Natural killer cell (primary cell): ENCODE data around the gene ISY1. TPM values are rescaled to one million over a fixed set of nuclear protein-coding genes. Genes with fewer than 3 reads are reported as not detected.
A peak's percentile ranks its signal among the peaks of the same experiment; 100 is the strongest.
"Not testable (repeated sequence)": the region's sequence is repeated elsewhere in the genome, so short reads cannot be mapped to it uniquely, and the experiment has no call there.

Experiments used
- ATAC-seq, 3 donors: fragments of 150-1000 bp in 2 of 3; fragments of 200-7000 bp in 1 of 3; cut with Tn5 transposase; 1 replicate in 1 of 3; 2 replicates in 2 of 3; pipeline ENCODE4 v1.10.0; 2021; ENCODE audit warnings: mild to moderate bottlenecking in 2 of 3, moderate library complexity in 2 of 3
- DNase-seq, 2 donors: peaks; one replicate each; pipeline versions ENCODE4 v3.0.0 to v3.0.0-alpha.2; 2013 to 2021; ENCODE audit warnings: mixed read lengths in 1 of 2
- H3K27ac ChIP-seq: one replicate; pipeline ENCODE4 v1.5.1; 2013; ENCODE audit warnings: mild to moderate bottlenecking, low read length
- H3K27me3 ChIP-seq: one replicate; pipeline ENCODE4 v1.6.1; 2013; ENCODE audit warnings: low read length; ENCODE audit not compliant: control insufficient read depth, insufficient read depth
- H3K36me3 ChIP-seq: one replicate; pipeline ENCODE4 v1.6.1; 2013; ENCODE audit warnings: low read length; ENCODE audit not compliant: control insufficient read depth, insufficient read depth
- H3K4me1 ChIP-seq: one replicate; pipeline ENCODE4 v1.6.1; 2013; ENCODE audit warnings: low read length; ENCODE audit not compliant: control insufficient read depth, insufficient read depth
- H3K4me3 ChIP-seq: one replicate; pipeline ENCODE4 v1.5.1; 2013; ENCODE audit warnings: low read length
- H3K9me3 ChIP-seq: one replicate; pipeline ENCODE4 v1.6.1; 2013; ENCODE audit warnings: low read length; ENCODE audit not compliant: control insufficient read depth, insufficient read depth
- H3K27ac Mint-ChIP-seq, 2 donors: one replicate each; pipeline ENCODE4 v1.8.0; 2022; ENCODE audit warnings: mild to moderate bottlenecking in 2 of 2, mixed read lengths in 2 of 2, moderate library complexity in 1 of 2
- H3K27me3 Mint-ChIP-seq, 2 donors: one replicate each; pipeline ENCODE4 v1.8.0; 2022; ENCODE audit warnings: low read depth in 2 of 2, mixed read lengths in 2 of 2
- H3K36me3 Mint-ChIP-seq: one replicate; pipeline ENCODE4 v1.8.0; 2022; ENCODE audit warnings: mixed read lengths
- H3K4me1 Mint-ChIP-seq, 2 donors: one replicate each; pipeline ENCODE4 v1.8.0; 2022; ENCODE audit warnings: mixed read lengths in 2 of 2
- H3K4me3 Mint-ChIP-seq: one replicate; pipeline ENCODE4 v1.8.0; 2022; ENCODE audit warnings: mild to moderate bottlenecking, moderate library complexity, mixed read lengths
- H3K9me3 Mint-ChIP-seq, 2 donors: one replicate each; pipeline ENCODE4 v1.8.0; 2022; ENCODE audit warnings: mixed read lengths in 2 of 2
- WGBS: methylation state at CpG from one replicate; pipeline ENCODE4 v1.1.7; 2013; ENCODE audit warnings: missing lambda C conversion rate; ENCODE audit not compliant: insufficient coverage; 5-methylcytosine and 5-hydroxymethylcytosine counted together
- intact Hi-C: fragments of 100-400 bp; cut with micrococcal nuclease; formaldehyde crosslinking; loops from one replicate; pipeline ENCODE4 v1.14.2; 2022
- total RNA-seq, 4 donors: library from RNA; stranded (reverse); fragments of 120-200 nt in 1 of 4; gene quantifications; one replicate each; pipeline versions ENCODE4 v1.2.3 to v1.2.4, GENCODE V29; 2013 to 2022
- TF ChIP-seq, protein P1 (sequence below): fragments of 200-600 bp; IDR thresholded peaks from one replicate; pipeline ENCODE4 v1.8.0; 2022; ENCODE audit warnings: antibody characterized with exemption

The ISY1 gene
- total RNA-seq, 3 donors from 2014 or later (not counting 1 experiment from before 2014, with no cell fraction given), result 51.9 to 58.2 (median 56.1) TPM

GRCh38 chr3:129195731-129196256 lies 34.9 kb upstream of the ISY1 start:
- H3K4me3 ChIP-seq, result no peak overlapping the region
- H3K27me3 ChIP-seq, result no peaks in the 10 kb centered on the region
- TF ChIP-seq, protein P1, sequence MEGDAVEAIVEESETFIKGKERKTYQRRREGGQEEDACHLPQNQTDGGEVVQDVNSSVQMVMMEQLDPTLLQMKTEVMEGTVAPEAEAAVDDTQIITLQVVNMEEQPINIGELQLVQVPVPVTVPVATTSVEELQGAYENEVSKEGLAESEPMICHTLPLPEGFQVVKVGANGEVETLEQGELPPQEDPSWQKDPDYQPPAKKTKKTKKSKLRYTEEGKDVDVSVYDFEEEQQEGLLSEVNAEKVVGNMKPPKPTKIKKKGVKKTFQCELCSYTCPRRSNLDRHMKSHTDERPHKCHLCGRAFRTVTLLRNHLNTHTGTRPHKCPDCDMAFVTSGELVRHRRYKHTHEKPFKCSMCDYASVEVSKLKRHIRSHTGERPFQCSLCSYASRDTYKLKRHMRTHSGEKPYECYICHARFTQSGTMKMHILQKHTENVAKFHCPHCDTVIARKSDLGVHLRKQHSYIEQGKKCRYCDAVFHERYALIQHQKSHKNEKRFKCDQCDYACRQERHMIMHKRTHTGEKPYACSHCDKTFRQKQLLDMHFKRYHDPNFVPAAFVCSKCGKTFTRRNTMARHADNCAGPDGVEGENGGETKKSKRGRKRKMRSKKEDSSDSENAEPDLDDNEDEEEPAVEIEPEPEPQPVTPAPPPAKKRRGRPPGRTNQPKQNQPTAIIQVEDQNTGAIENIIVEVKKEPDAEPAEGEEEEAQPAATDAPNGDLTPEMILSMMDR, result no peak
- H3K9me3 ChIP-seq, result no peaks in the 10 kb centered on the region
- Mint-ChIP-seq H3K9me3 (no peaks in the 10 kb centered on the region), H3K4me1 (no peaks in the 10 kb centered on the region), H3K27ac (no peak overlapping the region), H3K27me3 (no peaks in the 10 kb centered on the region), H3K4me3 (no peak overlapping the region), H3K36me3 (no peaks in the 10 kb centered on the region)
- 37% methylated on average over 6 of the region's 6 CpGs for WGBS
- intact Hi-C loops, result no loop called here
- ATAC-seq (peak in 1 of 3 donors; percentile 14), DNase-seq (no peak)
- no peaks in the 10 kb centered on the region for H3K36me3 ChIP-seq
- no peaks in the 10 kb centered on the region for H3K4me1 ChIP-seq
- no peak overlapping the region for H3K27ac ChIP-seq

- DNase-seq, H3K27ac Mint-ChIP-seq, H3K27me3 ChIP-seq, ATAC-seq, H3K4me1 Mint-ChIP-seq, H3K36me3 ChIP-seq, H3K9me3 Mint-ChIP-seq, H3K4me3 ChIP-seq, H3K4me1 ChIP-seq, H3K9me3 ChIP-seq, H3K4me3 Mint-ChIP-seq, H3K27ac ChIP-seq, H3K27me3 Mint-ChIP-seq, intact Hi-C loops, H3K36me3 Mint-ChIP-seq: not testable (repeated sequence)
- 87% methylated on average over 7 of the region's 8 CpGs for WGBS
Measured at GRCh38 chr3:129189793-129190192, 28.9 kb upstream of the ISY1 start.

- TF ChIP-seq, protein P1, result no peak
- Mint-ChIP-seq H3K36me3 (no peaks in the 10 kb centered on the region), H3K4me1 (peaks cover 7 to 16% of the 10 kb centered on the region in 2 donors), H3K27ac (no peak overlapping the region), H3K27me3 (no peaks in the 10 kb centered on the region), H3K9me3 (no peaks in the 10 kb centered on the region), H3K4me3 (no peak overlapping the region)
- intact Hi-C loops, result no loop called here
- no peak for DNase-seq
- peaks cover 17% of the 10 kb centered on the region for H3K4me1 ChIP-seq
- H3K27ac ChIP-seq, result no peak overlapping the region
- no peaks in the 10 kb centered on the region for H3K36me3 ChIP-seq
- H3K27me3 ChIP-seq, result no peaks in the 10 kb centered on the region
- no peak for ATAC-seq
- 87% methylated on average over 1 of the region's 1 CpG for WGBS
- no peak overlapping the region for H3K4me3 ChIP-seq
- no peaks in the 10 kb centered on the region for H3K9me3 ChIP-seq
Measured at GRCh38 chr3:129187857-129188256, 27.0 kb upstream of the ISY1 start.

DNA sequence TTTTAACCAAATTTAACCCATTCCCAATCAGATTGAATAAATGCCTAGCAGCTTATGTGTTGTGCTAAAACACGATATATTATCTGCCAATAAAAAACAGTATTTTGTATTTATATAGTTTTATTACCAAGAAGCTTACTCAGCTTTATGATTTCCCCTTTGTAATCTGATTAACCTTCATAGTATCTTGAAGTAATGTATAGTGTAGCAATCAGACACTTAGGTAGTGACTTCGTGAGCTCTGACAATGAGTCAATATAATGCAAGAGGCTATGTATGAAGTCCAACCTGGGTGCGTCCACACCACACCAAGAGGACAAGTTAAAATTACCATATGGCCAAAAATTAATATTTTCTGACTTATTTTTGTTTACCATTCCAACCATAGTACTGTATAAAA lies 24.9 kb upstream of the ISY1 start:
- Histone ChIP-seq H3K27ac (no peak overlapping the region), H3K36me3 (no peaks in the 10 kb centered on the region), H3K4me3 (no peak overlapping the region), H3K27me3 (no peaks in the 10 kb centered on the region), H3K4me1 (peaks cover 26% of the 10 kb centered on the region), H3K9me3 (no peaks in the 10 kb centered on the region)
- DNase-seq (no peak), ATAC-seq (no peak)
- 91% methylated on average over 2 of the region's 3 CpGs for WGBS
- intact Hi-C loops, result no loop called here
- TF ChIP-seq, protein P1, result no peak
- Mint-ChIP-seq H3K36me3 (no peaks in the 10 kb centered on the region), H3K27ac (peak overlapping the region in 1 of 2 donors; percentile 18), H3K27me3 (no peaks in the 10 kb centered on the region), H3K9me3 (no peaks in the 10 kb centered on the region), H3K4me1 (peaks cover 24 to 31% of the 10 kb centered on the region in 2 donors), H3K4me3 (peak overlapping the region; percentile 50)

GRCh38 chr3:129184784-129185542 lies 24.1 kb upstream of the ISY1 start:
- Mint-ChIP-seq H3K4me3 (peak overlapping the region; percentile 91), H3K4me1 (peaks cover 31 to 38% of the 10 kb centered on the region in 2 donors), H3K27ac (peak overlapping the region; percentile 84 to 100)
- 85% methylated on average over 19 of the region's 20 CpGs for WGBS
- H3K27me3 Mint-ChIP-seq, H3K36me3 ChIP-seq, ATAC-seq, H3K27me3 ChIP-seq, H3K36me3 Mint-ChIP-seq, H3K4me3 ChIP-seq, H3K9me3 ChIP-seq, H3K9me3 Mint-ChIP-seq, H3K27ac ChIP-seq, DNase-seq: not testable (repeated sequence)
- intact Hi-C loops, result loop anchor here (1.0 kb wide), 1 partner anchor 64 kb away; the partner anchor contains the start of gene COPG1
- peaks cover 32% of the 10 kb centered on the region for H3K4me1 ChIP-seq
